ENCODE data around the gene GRK5.

GRK5 gene

DNA sequence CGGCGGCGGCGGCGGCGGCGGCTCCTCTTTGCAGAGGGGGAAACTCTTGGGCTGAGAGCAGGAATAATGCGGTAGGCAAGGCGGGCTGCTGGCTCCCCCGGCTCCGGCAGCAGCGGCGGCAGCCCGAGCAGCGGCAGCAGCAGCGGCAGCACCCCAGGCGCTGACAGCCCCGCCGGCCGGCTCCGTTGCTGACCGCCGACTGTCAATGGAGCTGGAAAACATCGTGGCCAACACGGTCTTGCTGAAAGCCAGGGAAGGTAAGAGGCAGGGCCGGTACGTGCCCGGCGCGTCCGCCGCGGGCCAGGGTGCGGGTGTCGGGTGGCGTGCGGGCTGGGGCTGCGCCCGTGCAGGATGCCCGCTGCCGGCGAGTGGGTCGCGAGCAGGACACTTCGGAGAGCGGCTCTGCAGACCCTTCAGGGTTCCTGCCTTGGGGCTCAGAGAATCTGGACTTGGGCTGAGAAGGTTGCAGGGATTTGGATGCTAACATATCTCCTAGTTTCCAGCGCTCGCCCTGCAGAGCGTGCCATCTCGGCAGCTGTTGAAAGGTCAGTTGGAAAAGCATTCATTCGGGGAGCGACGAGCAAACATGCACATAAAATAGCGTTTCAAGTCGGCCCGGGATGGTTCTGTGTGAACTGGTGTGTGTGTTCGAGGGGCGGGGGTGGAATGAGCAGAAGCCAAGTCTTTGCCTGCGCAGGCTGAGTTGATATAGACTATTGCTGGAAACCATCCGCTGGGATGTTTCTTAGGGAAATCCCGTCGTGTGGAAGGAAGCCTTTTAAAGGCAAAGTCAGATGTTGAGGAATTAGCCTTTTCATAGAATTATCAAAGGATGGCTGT, 562 bp downstream of the GRK5 start:
- TF ChIP-seq GATA1 (IDR thresholded peaks at IDR 0.05; ENCODE audit: low read depth, low read length) (no peak), POLR2A (IDR thresholded peaks at IDR 0.05; ENCODE audit: low read length) (no peak)
- peak; percentile 41 to 44 for DNase-seq

DNA sequence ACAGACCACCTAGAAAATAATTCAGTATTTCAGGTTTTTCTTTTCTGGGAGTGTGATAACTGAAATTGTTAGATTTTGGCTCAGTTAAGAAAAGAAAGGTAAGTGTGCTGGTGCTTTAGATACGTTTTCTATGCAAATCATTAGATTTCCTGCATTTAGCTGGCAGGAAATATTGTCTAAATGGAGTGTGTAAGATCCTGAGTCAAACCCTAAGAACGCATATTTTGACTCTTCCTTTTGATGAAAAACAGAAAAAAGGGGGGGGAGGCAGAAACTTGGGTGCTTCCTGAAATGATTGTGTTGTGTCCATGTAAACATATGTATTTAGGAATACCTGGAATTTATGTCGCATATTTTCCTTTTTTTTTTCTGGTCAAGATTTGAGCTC, 1.2 kb downstream of the GRK5 start:
- TF ChIP-seq GATA1 (IDR thresholded peaks at IDR 0.05; ENCODE audit: low read depth, low read length) (no peak), POLR2A (IDR thresholded peaks at IDR 0.05; ENCODE audit: low read length) (no peak)
- no peak for DNase-seq

GRCh38 chr10:119209035-119209735, 1.8 kb downstream of the GRK5 start:
- DNase-seq: peak; percentile 43 to 67
- TF ChIP-seq POLR2A (IDR thresholded peaks at IDR 0.05; ENCODE audit: low read length): no peak
- no peak for TF ChIP-seq GATA1 (IDR thresholded peaks at IDR 0.05; ENCODE audit: low read depth, low read length)

DNA sequence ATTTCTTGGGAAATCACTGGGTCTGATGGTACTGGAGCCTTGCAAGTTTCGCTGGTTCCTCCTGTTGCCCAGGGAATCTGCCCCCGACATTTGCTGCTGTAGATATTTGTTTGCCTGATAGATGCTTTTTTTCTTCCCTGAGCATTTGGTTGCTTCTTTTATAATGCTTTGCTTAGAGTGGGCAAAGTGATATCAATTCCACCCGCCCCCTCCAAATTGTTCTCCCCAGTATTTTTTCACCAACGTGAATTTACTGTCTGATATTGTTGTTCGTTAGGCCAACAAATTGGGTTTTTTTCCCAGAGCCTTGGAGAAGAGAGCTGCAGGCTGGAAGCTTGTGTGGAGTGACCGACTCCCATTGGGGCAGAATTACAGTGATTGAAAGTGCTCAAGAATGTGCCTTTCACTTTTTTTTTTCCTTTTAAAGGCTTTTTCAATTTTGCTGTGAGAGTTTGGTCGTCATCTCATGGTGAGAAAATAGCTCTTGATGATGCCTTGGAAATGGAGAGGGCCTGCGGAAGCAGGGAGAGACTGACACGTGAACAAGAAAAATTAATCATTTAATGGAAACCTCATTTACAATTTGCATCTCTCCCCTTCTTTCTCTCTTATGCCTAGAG, 2.5 kb downstream of the GRK5 start:
- no peak for DNase-seq
- no peak for TF ChIP-seq GATA1 (IDR thresholded peaks at IDR 0.05; ENCODE audit: low read depth, low read length)
- no peak for TF ChIP-seq POLR2A (IDR thresholded peaks at IDR 0.05; ENCODE audit: low read length)

DNA sequence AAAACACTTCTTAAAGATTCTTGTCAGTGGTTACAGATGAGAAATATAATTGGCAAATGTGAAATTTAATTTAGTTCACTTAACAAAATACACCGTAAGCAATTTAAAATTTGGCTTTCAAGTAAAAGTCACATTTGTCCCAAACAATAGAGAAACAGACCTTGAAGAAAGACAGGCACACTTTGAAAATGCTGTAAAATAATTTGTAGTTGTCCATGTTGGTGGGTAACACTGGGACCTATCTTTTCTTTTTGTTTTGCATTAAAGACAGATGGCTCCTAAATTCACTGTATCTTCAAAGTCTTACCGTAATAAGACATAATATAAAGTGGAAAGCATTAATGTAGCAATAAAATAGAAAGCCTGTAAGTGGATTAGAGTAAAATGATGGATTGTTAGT, 3.3 kb downstream of the GRK5 start:
- TF ChIP-seq POLR2A (IDR thresholded peaks at IDR 0.05; ENCODE audit: low read length) (no peak), GATA1 (IDR thresholded peaks at IDR 0.05; ENCODE audit: low read depth, low read length) (no peak)
- no peak for DNase-seq

GRCh38 chr10:119211176-119211575, 3.8 kb downstream of the GRK5 start:
- no peak for DNase-seq
- TF ChIP-seq POLR2A (IDR thresholded peaks at IDR 0.05; ENCODE audit: low read length) (no peak), GATA1 (IDR thresholded peaks at IDR 0.05; ENCODE audit: low read depth, low read length) (no peak)

GRCh38 chr10:119211625-119212441, 4.5 kb downstream of the GRK5 start:
- TF ChIP-seq GATA1 (IDR thresholded peaks at IDR 0.05; ENCODE audit: low read depth, low read length) (no peak), POLR2A (IDR thresholded peaks at IDR 0.05; ENCODE audit: low read length) (no peak)
- peak in 1 of 2 experiments; percentile 21 for DNase-seq

GRCh38 chr10:119215371-119215770, 8.0 kb downstream of the GRK5 start:
- no peak for TF ChIP-seq POLR2A (IDR thresholded peaks at IDR 0.05; ENCODE audit: low read length)
- TF ChIP-seq GATA1 (IDR thresholded peaks at IDR 0.05; ENCODE audit: low read depth, low read length): no peak
- no peak for DNase-seq

DNA sequence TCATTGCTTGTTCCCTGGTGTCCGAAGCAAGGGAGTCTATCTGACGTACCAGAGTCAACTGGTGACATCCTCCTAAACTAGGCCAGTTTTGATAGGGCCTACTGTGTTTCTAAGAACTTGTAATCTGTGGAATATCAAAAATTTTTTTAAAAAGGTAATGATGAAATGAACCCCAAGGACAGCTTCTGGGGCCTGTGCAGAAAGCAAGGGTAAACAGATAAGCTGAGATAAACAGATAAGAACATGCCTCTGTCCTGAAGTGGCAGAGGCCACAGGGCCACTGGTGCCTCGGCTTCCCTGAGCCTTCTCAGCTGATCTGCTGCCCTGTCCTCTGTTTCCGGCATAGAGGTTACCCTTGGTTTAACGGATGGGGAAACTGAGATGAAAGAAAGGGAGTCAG, 8.8 kb downstream of the GRK5 start:
- TF ChIP-seq GATA1 (IDR thresholded peaks at IDR 0.05; ENCODE audit: low read depth, low read length): no peak
- no peak for TF ChIP-seq POLR2A (IDR thresholded peaks at IDR 0.05; ENCODE audit: low read length)
- DNase-seq: peak in 1 of 2 experiments; percentile 40

DNA sequence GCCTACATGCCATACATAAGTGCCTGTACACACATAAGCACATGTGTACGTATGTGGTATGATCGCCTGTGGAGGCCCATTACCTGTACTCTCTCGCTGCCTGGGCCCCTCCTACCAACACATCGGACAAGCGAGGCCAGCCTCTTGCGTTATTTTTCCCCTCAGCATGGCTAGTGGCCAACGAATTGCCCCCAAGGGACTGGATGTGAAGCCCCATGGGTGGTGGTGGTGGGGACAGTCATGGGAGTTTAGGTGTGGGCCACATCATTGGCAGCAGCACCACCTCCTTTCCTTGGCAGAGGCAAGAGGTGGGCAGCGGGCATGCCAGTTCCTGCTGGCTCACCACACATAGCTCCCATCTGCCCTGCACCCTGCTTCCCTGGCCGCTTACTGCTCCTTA, 10.0 kb downstream of the GRK5 start:
- TF ChIP-seq POLR2A (IDR thresholded peaks at IDR 0.05; ENCODE audit: low read length) (no peak), GATA1 (IDR thresholded peaks at IDR 0.05; ENCODE audit: low read depth, low read length) (no peak)
- DNase-seq: no peak

- DNase-seq: no peak
- TF ChIP-seq POLR2A (IDR thresholded peaks at IDR 0.05; ENCODE audit: low read length): no peak
- TF ChIP-seq GATA1 (IDR thresholded peaks at IDR 0.05; ENCODE audit: low read depth, low read length): no peak
These were observed 10.7 kb downstream of the GRK5 start for GRCh38 chr10:119217991-119218490.

GRCh38 chr10:119219871-119220270, 12.5 kb downstream of the GRK5 start:
- no peak for DNase-seq
- TF ChIP-seq POLR2A (IDR thresholded peaks at IDR 0.05; ENCODE audit: low read length): no peak
- TF ChIP-seq GATA1 (IDR thresholded peaks at IDR 0.05; ENCODE audit: low read depth, low read length): no peak

- DNase-seq: no peak
- TF ChIP-seq POLR2A (IDR thresholded peaks at IDR 0.05; ENCODE audit: low read length): no peak
- TF ChIP-seq GATA1 (IDR thresholded peaks at IDR 0.05; ENCODE audit: low read depth, low read length): no peak
These were observed 13.8 kb downstream of the GRK5 start for GRCh38 chr10:119221201-119221600.

Data from erythroblast (primary cell).